ENCODE data around the gene CDC20.

GRCh38 chr1:43368646-43369020 lies 9.9 kb downstream of the CDC20 start:
- no peak for TF ChIP-seq CTCF (conservative IDR thresholded peaks at IDR 0.05; ENCODE audit: low read depth in 2 of 2)
- TF ChIP-seq ETS1 (IDR thresholded peaks at IDR 0.05) = no peak
- no peak for TF ChIP-seq REST (IDR thresholded peaks at IDR 0.05; ENCODE audit: unreplicated experiment)
- TF ChIP-seq NANOG (IDR thresholded peaks at IDR 0.05; ENCODE audit: borderline replicate concordance) = no peak
- no peak for TF ChIP-seq CREB1 (CRISPR knock-in tag; IDR thresholded peaks at IDR 0.05; ENCODE audit: low read depth)
- no peak for TF ChIP-seq EZH2 (IDR thresholded peaks at IDR 0.05; ENCODE audit: low read depth, unreplicated experiment)

All from GM23338 (cell line).